WTC11 (cell line): ENCODE measurements around the gene CACNB3. TPM values are rescaled to one million over a fixed set of nuclear protein-coding genes. Genes with fewer than 3 reads are reported as not detected.

Experiments
- ATAC-seq: fragments of 200-7000 bp; cut with Tn5 transposase; 2 replicates; pipeline ENCODE4 v1.10.0; 2021; ENCODE audit warnings: mild to moderate bottlenecking, moderate library complexity
- CTCF ChIA-PET: fragments of 300-600 bp; sonication (Branson Sonifier 250); formaldehyde crosslinking; loops from one replicate; lab custom pipeline; 2021; ENCODE audit warnings: antibody characterized with exemption; lab: Charles Lee
- POLR2A ChIA-PET: fragments of 350-600 bp; sonication (Branson Sonifier 250); formaldehyde crosslinking; loops from one replicate; lab custom pipeline; 2021; ENCODE audit warnings: antibody characterized with exemption; lab: Charles Lee
- DNase-seq: peaks from one replicate; pipeline ENCODE4 v3.0.0; 2021; ENCODE audit warnings: low spot score
- H3K27ac Mint-ChIP-seq: 2 replicates; pipeline ENCODE4 v1.8.0; 2021; ENCODE audit warnings: mixed read lengths
- H3K27me3 Mint-ChIP-seq: 2 replicates; pipeline ENCODE4 v1.8.0; 2021; ENCODE audit warnings: low read depth, mild to moderate bottlenecking, moderate library complexity, mixed read lengths
- H3K36me3 Mint-ChIP-seq: 2 replicates; pipeline ENCODE4 v1.8.0; 2021; ENCODE audit warnings: mixed read lengths
- H3K4me1 Mint-ChIP-seq: 2 replicates; pipeline ENCODE4 v1.8.0; 2022; ENCODE audit warnings: mixed read lengths
- H3K4me3 Mint-ChIP-seq: 2 replicates; pipeline ENCODE4 v1.8.0; 2021; ENCODE audit warnings: mild to moderate bottlenecking, moderate library complexity, mixed read lengths
- H3K9me3 Mint-ChIP-seq: 2 replicates; pipeline ENCODE4 v1.8.0; 2021; ENCODE audit warnings: mixed read lengths
- CREM ChIP-seq: sonication (generic); formaldehyde crosslinking; IDR thresholded peaks from 2 replicates; pipeline ENCODE4 v1.8.1; 2022; ENCODE audit warnings: mild to moderate bottlenecking, missing genetic modification reagents, moderate library complexity
- EMX1 ChIP-seq: fragments of 250-450 bp; sonication (Bioruptor Pico); IDR thresholded peaks from 2 replicates; pipeline ENCODE4 v1.8.0; 2021; ENCODE audit warnings: mild to moderate bottlenecking
- ETV6 ChIP-seq: sonication (generic); formaldehyde crosslinking; IDR thresholded peaks from 2 replicates; pipeline ENCODE4 v1.8.1; 2022; ENCODE audit warnings: mild to moderate bottlenecking, missing genetic modification reagents
- GABPB1 ChIP-seq: sonication (generic); formaldehyde crosslinking; IDR thresholded peaks from 2 replicates; pipeline ENCODE4 v1.8.1; 2023; ENCODE audit warnings: mild to moderate bottlenecking, missing genetic modification reagents
- GTF2I ChIP-seq: fragments of 250-450 bp; sonication (Bioruptor Pico); conservative IDR thresholded peaks from 2 replicates; pipeline ENCODE4 v1.4.0; 2021; ENCODE audit warnings: mild to moderate bottlenecking
- HMGA2 ChIP-seq: fragments of 250-450 bp; sonication (Bioruptor Pico); IDR thresholded peaks from 2 replicates; pipeline ENCODE4 v1.4.0; 2021; ENCODE audit warnings: mild to moderate bottlenecking, moderate library complexity
- JAZF1 ChIP-seq: fragments of 250-450 bp; sonication (Bioruptor Pico); IDR thresholded peaks from 2 replicates; pipeline ENCODE4 v1.9.0; 2021; ENCODE audit warnings: moderate library complexity, mild to moderate bottlenecking, inconsistent platforms
- JUN ChIP-seq: sonication (generic); formaldehyde crosslinking; IDR thresholded peaks from 2 replicates; pipeline ENCODE4 v1.8.0; 2023; ENCODE audit warnings: mild to moderate bottlenecking, missing genetic modification reagents
- KAT7 ChIP-seq: sonication (generic); formaldehyde crosslinking; IDR thresholded peaks from 2 replicates; pipeline ENCODE4 v1.8.1; 2023; ENCODE audit warnings: missing genetic modification reagents, mild to moderate bottlenecking, borderline replicate concordance
- MYBL2 ChIP-seq: sonication (generic); formaldehyde crosslinking; IDR thresholded peaks from 2 replicates; pipeline ENCODE4 v1.8.1; 2023; ENCODE audit warnings: mild to moderate bottlenecking, moderate library complexity, missing genetic modification reagents
- OVOL2 ChIP-seq: fragments of 250-450 bp; sonication (Bioruptor Pico); IDR thresholded peaks from 2 replicates; pipeline ENCODE4 v1.9.0; 2021; ENCODE audit warnings: mild to moderate bottlenecking, borderline replicate concordance
- PRRX2 ChIP-seq: fragments of 250-450 bp; sonication (Bioruptor Pico); IDR thresholded peaks from 2 replicates; pipeline ENCODE4 v1.8.0; 2021; ENCODE audit warnings: mild to moderate bottlenecking
- total RNA-seq: library from RNA; stranded (reverse); gene quantifications from 3 replicates; pipeline ENCODE4 v1.2.3, GENCODE V29; 2021
- TF ChIP-seq, protein P1 (sequence below): sonication (generic); formaldehyde crosslinking; IDR thresholded peaks from 2 replicates; pipeline ENCODE4 v1.8.0; 2022; ENCODE audit warnings: mild to moderate bottlenecking, missing genetic modification reagents
- TF ChIP-seq, protein P2 (sequence below): sonication (generic); formaldehyde crosslinking; IDR thresholded peaks from 2 replicates; pipeline ENCODE4 v1.8.1; 2022; ENCODE audit warnings: low read depth, missing genetic modification reagents, borderline replicate concordance
- TF ChIP-seq, protein P3 (sequence below): sonication (generic); formaldehyde crosslinking; IDR thresholded peaks from 2 replicates; pipeline ENCODE4 v1.8.1; 2023; ENCODE audit warnings: mild to moderate bottlenecking, missing genetic modification reagents, borderline replicate concordance
- TF ChIP-seq, protein P4 (sequence below): fragments of 250-450 bp; sonication (Bioruptor Pico); IDR thresholded peaks from 2 replicates; pipeline ENCODE4 v1.9.0; 2021; ENCODE audit warnings: moderate library complexity, mild to moderate bottlenecking, inconsistent platforms, borderline replicate concordance
- TF ChIP-seq, protein P5 (sequence below): sonication (generic); formaldehyde crosslinking; IDR thresholded peaks from 2 replicates; pipeline ENCODE4 v1.8.1; 2023; ENCODE audit warnings: mild to moderate bottlenecking, missing genetic modification reagents, moderate library complexity

Gene CACNB3
- total RNA-seq, 1 experiment from 2014 or later = 17.0 TPM

DNA sequence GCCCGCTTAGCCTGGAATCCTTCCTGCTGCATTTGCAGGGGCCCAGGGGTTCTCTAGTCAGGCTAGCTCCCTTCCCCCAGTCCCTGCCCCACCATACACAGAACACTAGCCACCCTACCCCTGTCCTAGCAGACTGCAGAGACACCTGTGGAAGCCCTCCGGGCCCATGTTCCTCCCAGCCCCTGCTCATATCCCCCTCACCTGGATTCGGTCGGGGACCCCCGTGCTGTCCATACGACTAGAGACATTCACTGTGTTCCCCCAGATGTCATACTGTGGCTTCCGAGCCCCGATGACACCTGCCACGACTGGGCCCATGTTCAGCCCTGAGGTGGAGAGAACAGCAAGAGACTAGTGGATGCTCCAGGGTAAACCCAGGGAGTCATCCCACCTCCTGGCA lies 49.6 kb upstream of the CACNB3 start:
- DNase-seq (no peak), ATAC-seq (peak; percentile 13; the same call in 1 of the 2 replicates)
- Mint-ChIP-seq H3K4me1 (peaks cover 23% of the 10 kb centered on the region), H3K4me3 (no peak overlapping the region), H3K27ac (0 out of 2 replicates have a peak overlapping the region, but pooled peaks have one; percentile 43), H3K36me3 (peaks cover 9% of the 10 kb centered on the region), H3K9me3 (no peaks in the 10 kb centered on the region), H3K27me3 (no peaks in the 10 kb centered on the region)
- TF ChIP-seq KAT7 (no peak), ETV6 (CRISPR knock-in tag) (no peak)
- TF ChIP-seq, protein P1, sequence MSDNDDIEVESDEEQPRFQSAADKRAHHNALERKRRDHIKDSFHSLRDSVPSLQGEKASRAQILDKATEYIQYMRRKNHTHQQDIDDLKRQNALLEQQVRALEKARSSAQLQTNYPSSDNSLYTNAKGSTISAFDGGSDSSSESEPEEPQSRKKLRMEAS (CRISPR knock-in tag) = peak; percentile 9; the same call in 1 of the 2 replicates
- POLR2A ChIA-PET = interaction anchor here (1.2 kb wide), 1 partner anchor 21 kb away, joined by 4 read pairs; no protein-coding TSS in a partner anchor
- CTCF ChIA-PET = interaction anchor here (0.6 to 2.6 kb wide), 6 partner anchors 16 to 527 kb away, joined by 3 to 26 read pairs (median 10); partner anchors contain the start of gene ADCY6

DNA sequence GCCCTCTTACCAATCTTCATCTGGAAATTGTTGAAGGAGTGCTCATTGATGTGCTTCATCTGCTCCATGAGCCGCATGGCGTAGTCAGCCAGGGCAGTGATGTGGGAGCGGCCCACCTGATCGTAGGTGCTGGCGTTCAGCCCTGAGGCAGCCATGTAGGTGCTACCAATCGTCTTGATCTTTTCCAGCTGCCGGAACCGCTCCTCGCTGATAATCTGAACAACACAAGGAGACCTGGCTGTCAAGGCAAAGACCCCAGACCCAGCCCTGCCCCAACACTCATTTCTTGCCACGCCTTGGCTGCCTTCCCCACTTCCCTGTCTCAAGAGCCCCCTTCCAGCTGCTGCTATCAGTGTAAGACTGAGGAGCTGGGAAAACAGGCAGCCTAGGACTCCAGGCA lies 47.5 kb upstream of the CACNB3 start:
- no peak for ATAC-seq
- no peaks in the 10 kb centered on the region for H3K27me3 Mint-ChIP-seq
- TF ChIP-seq, protein P2, sequence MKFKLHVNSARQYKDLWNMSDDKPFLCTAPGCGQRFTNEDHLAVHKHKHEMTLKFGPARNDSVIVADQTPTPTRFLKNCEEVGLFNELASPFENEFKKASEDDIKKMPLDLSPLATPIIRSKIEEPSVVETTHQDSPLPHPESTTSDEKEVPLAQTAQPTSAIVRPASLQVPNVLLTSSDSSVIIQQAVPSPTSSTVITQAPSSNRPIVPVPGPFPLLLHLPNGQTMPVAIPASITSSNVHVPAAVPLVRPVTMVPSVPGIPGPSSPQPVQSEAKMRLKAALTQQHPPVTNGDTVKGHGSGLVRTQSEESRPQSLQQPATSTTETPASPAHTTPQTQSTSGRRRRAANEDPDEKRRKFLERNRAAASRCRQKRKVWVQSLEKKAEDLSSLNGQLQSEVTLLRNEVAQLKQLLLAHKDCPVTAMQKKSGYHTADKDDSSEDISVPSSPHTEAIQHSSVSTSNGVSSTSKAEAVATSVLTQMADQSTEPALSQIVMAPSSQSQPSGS = no peak
- TF ChIP-seq JUN (CRISPR knock-in tag) = no peak
- no peak for TF ChIP-seq OVOL2 (CRISPR knock-in tag)
- no peak for TF ChIP-seq GABPB1 (CRISPR knock-in tag)
- TF ChIP-seq CREM (CRISPR knock-in tag) = no peak
- TF ChIP-seq EMX1 (CRISPR knock-in tag) = no peak
- no peak for TF ChIP-seq JAZF1 (CRISPR knock-in tag)
- no peak for TF ChIP-seq GTF2I (CRISPR knock-in tag)
- no peak for TF ChIP-seq PRRX2 (CRISPR knock-in tag)
- no peak for TF ChIP-seq KAT7
- TF ChIP-seq, all 79 proteins: peak for 0
- no peak overlapping the region for H3K4me3 Mint-ChIP-seq
- ChIA-PET CTCF (interaction anchor here (0.9 kb wide), 1 partner anchor 18 kb away, joined by 4 read pairs; no protein-coding TSS in a partner anchor), POLR2A (no interaction called here)
- H3K27ac Mint-ChIP-seq = no peak overlapping the region
- H3K36me3 Mint-ChIP-seq = peaks cover 13% of the 10 kb centered on the region
- no peak for DNase-seq
- peaks cover 23% of the 10 kb centered on the region for H3K4me1 Mint-ChIP-seq
- H3K9me3 Mint-ChIP-seq = no peaks in the 10 kb centered on the region

DNA sequence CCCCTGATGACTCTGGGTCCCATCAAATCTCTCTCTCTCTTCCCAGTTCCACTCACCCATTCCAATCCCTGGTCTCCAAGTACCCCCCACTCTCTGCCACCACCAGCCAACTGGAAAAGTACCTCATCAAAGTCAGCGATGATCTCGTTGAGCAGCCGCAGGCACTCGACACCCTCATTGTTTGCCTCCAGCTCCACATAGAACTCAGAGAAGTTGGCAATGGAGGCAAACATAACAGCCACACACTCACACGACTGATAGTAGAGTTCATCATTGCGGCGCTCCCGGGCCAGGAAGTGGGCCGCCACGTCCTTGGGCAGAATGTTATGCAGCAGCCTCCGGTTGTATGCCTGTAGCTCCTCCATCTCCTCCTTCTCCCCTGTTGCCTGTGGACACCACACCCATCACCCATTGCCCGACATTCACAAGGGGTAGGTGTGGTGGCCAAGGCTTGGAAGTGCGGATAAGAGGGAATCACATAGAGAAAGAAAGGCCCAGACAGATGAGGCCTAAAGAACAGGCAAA lies 46.6 kb upstream of the CACNB3 start:
- Mint-ChIP-seq H3K36me3 (peaks cover 13% of the 10 kb centered on the region), H3K27ac (no peak overlapping the region), H3K9me3 (no peaks in the 10 kb centered on the region), H3K4me1 (peaks cover 23% of the 10 kb centered on the region), H3K27me3 (no peaks in the 10 kb centered on the region), H3K4me3 (no peak overlapping the region)
- TF ChIP-seq, protein P2 = no peak
- TF ChIP-seq, protein P3, sequence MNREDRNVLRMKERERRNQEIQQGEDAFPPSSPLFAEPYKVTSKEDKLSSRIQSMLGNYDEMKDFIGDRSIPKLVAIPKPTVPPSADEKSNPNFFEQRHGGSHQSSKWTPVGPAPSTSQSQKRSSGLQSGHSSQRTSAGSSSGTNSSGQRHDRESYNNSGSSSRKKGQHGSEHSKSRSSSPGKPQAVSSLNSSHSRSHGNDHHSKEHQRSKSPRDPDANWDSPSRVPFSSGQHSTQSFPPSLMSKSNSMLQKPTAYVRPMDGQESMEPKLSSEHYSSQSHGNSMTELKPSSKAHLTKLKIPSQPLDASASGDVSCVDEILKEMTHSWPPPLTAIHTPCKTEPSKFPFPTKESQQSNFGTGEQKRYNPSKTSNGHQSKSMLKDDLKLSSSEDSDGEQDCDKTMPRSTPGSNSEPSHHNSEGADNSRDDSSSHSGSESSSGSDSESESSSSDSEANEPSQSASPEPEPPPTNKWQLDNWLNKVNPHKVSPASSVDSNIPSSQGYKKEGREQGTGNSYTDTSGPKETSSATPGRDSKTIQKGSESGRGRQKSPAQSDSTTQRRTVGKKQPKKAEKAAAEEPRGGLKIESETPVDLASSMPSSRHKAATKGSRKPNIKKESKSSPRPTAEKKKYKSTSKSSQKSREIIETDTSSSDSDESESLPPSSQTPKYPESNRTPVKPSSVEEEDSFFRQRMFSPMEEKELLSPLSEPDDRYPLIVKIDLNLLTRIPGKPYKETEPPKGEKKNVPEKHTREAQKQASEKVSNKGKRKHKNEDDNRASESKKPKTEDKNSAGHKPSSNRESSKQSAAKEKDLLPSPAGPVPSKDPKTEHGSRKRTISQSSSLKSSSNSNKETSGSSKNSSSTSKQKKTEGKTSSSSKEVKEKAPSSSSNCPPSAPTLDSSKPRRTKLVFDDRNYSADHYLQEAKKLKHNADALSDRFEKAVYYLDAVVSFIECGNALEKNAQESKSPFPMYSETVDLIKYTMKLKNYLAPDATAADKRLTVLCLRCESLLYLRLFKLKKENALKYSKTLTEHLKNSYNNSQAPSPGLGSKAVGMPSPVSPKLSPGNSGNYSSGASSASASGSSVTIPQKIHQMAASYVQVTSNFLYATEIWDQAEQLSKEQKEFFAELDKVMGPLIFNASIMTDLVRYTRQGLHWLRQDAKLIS = no peak
- TF ChIP-seq HMGA2 (no peak), MYBL2 (CRISPR knock-in tag) (no peak)
- TF ChIP-seq, protein P4, sequence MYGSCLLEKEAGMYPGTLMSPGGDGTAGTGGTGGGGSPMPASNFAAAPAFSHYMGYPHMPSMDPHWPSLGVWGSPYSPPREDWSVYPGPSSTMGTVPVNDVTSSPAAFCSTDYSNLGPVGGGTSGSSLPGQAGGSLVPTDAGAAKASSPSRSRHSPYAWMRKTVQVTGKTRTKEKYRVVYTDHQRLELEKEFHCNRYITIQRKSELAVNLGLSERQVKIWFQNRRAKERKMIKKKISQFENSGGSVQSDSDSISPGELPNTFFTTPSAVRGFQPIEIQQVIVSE (CRISPR knock-in tag) = no peak
- TF ChIP-seq, protein P5, sequence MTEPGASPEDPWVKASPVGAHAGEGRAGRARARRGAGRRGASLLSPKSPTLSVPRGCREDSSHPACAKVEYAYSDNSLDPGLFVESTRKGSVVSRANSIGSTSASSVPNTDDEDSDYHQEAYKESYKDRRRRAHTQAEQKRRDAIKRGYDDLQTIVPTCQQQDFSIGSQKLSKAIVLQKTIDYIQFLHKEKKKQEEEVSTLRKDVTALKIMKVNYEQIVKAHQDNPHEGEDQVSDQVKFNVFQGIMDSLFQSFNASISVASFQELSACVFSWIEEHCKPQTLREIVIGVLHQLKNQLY (CRISPR knock-in tag) = no peak
- CTCF ChIA-PET = interaction anchor here (0.9 kb wide), 1 partner anchor 18 kb away, joined by 4 read pairs; no protein-coding TSS in a partner anchor
- ATAC-seq = no peak
- POLR2A ChIA-PET = no interaction called here
- DNase-seq = no peak
